CD8-positive, alpha-beta memory T cell (primary cell): Measurements from ENCODE around the gene KLF12. TPM values are rescaled to one million over a fixed set of nuclear protein-coding genes. Genes with fewer than 3 reads are reported as not detected.

ENCODE experiments used
- CTCF ChIA-PET: fragments of 350-600 bp; sonication (Branson Sonifier 250); formaldehyde crosslinking; loops from one replicate; lab custom pipeline; 2021; ENCODE audit warnings: antibody characterized with exemption; lab: Charles Lee
- POLR2A ChIA-PET: fragments of 350-600 bp; sonication (Branson Sonifier 250); formaldehyde crosslinking; loops from one replicate; lab custom pipeline; 2021; ENCODE audit warnings: antibody characterized with exemption; lab: Charles Lee
- DNase-seq, 5 donors: peaks; one replicate each; pipeline versions ENCODE4 v3.0.0 to v3.0.0-alpha.2; 2020 to 2022; ENCODE audit warnings: mixed read lengths in 1 of 5
- H3K27ac ChIP-seq: one replicate; pipeline ENCODE4 v1.7.0; 2013; ENCODE audit warnings: low read depth, mild to moderate bottlenecking, low read length, moderate library complexity
- H3K27me3 ChIP-seq: 2 replicates; pipeline ENCODE4 v1.7.0; 2013; ENCODE audit warnings: low read length, mild to moderate bottlenecking; ENCODE audit not compliant: insufficient read depth, poor library complexity, severe bottlenecking
- H3K36me3 ChIP-seq: 2 replicates; pipeline ENCODE4 v1.7.0; 2013; ENCODE audit warnings: mild to moderate bottlenecking, low read length, moderate library complexity; ENCODE audit not compliant: insufficient read depth
- H3K4me1 ChIP-seq: 2 replicates; pipeline ENCODE4 v1.7.0; 2013; ENCODE audit warnings: mild to moderate bottlenecking, low read length, moderate library complexity; ENCODE audit not compliant: insufficient read depth
- H3K4me3 ChIP-seq: 2 replicates; pipeline ENCODE4 v1.7.0; 2013; ENCODE audit warnings: mild to moderate bottlenecking, low read length
- H3K9me3 ChIP-seq: 2 replicates; pipeline ENCODE4 v1.7.0; 2013; ENCODE audit warnings: mild to moderate bottlenecking, low read length
- H3K27ac Mint-ChIP-seq, 8 donors: one replicate each; pipeline ENCODE4 v1.8.0; 2020 to 2021; ENCODE audit warnings: mixed read lengths in 8 of 8, mild to moderate bottlenecking in 6 of 8, inconsistent platforms in 3 of 8, moderate library complexity in 3 of 8
- H3K27me3 Mint-ChIP-seq, 2 donors: one replicate each; pipeline ENCODE4 v1.8.0; 2020 to 2021; ENCODE audit warnings: mixed read lengths in 2 of 2, mild to moderate bottlenecking in 1 of 2, moderate library complexity in 1 of 2
- H3K36me3 Mint-ChIP-seq, 3 donors: one replicate each; pipeline ENCODE4 v1.8.0; 2020 to 2021; ENCODE audit warnings: mixed read lengths in 3 of 3, inconsistent platforms in 1 of 3, mild to moderate bottlenecking in 1 of 3
- H3K4me1 Mint-ChIP-seq, 3 donors: one replicate each; pipeline ENCODE4 v1.8.0; 2020 to 2021; ENCODE audit warnings: mixed read lengths in 3 of 3, inconsistent platforms in 1 of 3, mild to moderate bottlenecking in 1 of 3
- H3K4me3 Mint-ChIP-seq, 7 donors: one replicate each; pipeline ENCODE4 v1.8.0; 2020 to 2021; ENCODE audit warnings: mixed read lengths in 7 of 7, mild to moderate bottlenecking in 6 of 7, moderate library complexity in 4 of 7, inconsistent platforms in 2 of 7
- H3K9me3 Mint-ChIP-seq, 5 donors: one replicate each; pipeline ENCODE4 v1.8.0; 2020 to 2022; ENCODE audit warnings: mixed read lengths in 5 of 5, mild to moderate bottlenecking in 3 of 5, moderate library complexity in 2 of 5, inconsistent platforms in 1 of 5
- polyA plus RNA-seq: library from polyadenylated mRNA; unstranded; fragments of 300-500 nt; fragmentation: Illumina TruSeq; gene quantifications from one replicate; pipeline ENCODE4 v1.2.3, GENCODE V29; 2021
- total RNA-seq, 2 experiments: library from RNA; stranded (reverse); gene quantifications; one replicate each; pipeline ENCODE4 v1.2.3, GENCODE V29; 2021

KLF12 gene
- total and polyA plus RNA-seq, 3 experiments from 2014 or later: 28.6 to 33.6 (median 29.1) TPM

DNA sequence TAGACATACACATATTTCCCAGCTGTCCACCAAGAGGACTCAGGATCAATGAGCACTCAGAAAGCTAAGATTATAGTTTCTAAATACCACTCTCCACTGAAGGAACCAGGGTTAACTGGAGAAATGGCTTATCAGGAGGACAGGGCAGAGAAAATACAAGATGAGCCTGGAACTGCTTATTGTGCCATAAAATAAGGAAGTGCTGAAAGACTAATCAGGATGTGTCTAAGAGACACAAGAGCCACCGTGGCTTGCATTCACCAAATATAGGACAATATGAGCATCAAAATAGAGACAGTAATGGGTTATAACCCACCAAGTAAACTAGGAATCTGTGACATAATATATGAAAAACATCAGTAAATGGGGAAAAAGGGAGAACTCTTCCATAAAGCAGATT, 32.8 kb downstream of the KLF12 start:
- peaks cover 72 to 98% (median 93%) of the 10 kb centered on the region in 3 donors for H3K4me1 Mint-ChIP-seq
- peaks cover 0 to 10% (median 8%) of the 10 kb centered on the region in 3 donors for H3K36me3 Mint-ChIP-seq
- no peaks in the 10 kb centered on the region for H3K9me3 ChIP-seq
- H3K27ac ChIP-seq: no peak overlapping the region
- CTCF ChIA-PET: interaction anchor here (1.6 kb wide), 1 partner anchor 135 kb away, joined by 3 read pairs; no protein-coding TSS in a partner anchor
- peaks cover 57% of the 10 kb centered on the region for H3K4me1 ChIP-seq
- H3K27me3 ChIP-seq: no peaks in the 10 kb centered on the region
- peak overlapping the region in 3 of 7 donors; percentile 1 to 43 (median 20) for H3K4me3 Mint-ChIP-seq
- H3K27ac Mint-ChIP-seq: peak overlapping the region in 3 of 8 donors; percentile 12 to 67 (median 44)
- H3K36me3 ChIP-seq: no peaks in the 10 kb centered on the region
- H3K9me3 Mint-ChIP-seq: no peaks in the 10 kb centered on the region
- H3K4me3 ChIP-seq: no peak overlapping the region
- POLR2A ChIA-PET: no interaction called here
- H3K27me3 Mint-ChIP-seq: no peaks in the 10 kb centered on the region
- no peak for DNase-seq

DNA sequence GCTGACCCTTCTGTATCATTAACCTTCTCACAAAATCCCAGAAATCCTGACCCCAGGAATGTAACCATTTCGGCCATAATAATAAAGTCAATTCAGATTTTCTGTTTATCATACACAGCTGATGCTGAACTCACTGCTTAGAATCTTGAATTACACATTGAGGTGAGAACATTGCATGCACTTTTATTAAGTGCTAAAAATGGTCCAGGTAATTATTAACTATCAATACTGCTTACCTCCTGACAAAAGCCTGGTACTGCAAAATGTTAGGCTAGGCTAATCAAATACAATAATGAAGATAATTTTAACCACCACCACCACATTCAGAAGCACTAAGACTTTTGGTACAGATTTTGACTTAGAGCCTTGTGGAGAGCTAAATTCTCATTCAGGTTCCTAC, 36.1 kb downstream of the KLF12 start:
- Mint-ChIP-seq H3K4me3 (no peak overlapping the region), H3K4me1 (peaks cover 67 to 91% (median 85%) of the 10 kb centered on the region in 3 donors), H3K36me3 (peaks cover 0 to 9% (median 8%) of the 10 kb centered on the region in 3 donors), H3K9me3 (no peaks in the 10 kb centered on the region), H3K27ac (peak overlapping the region in 2 of 8 donors; percentile 29 to 53), H3K27me3 (no peaks in the 10 kb centered on the region)
- ChIA-PET CTCF (interaction anchor here (0.7 kb wide), 1 partner anchor 14 kb away, joined by 3 read pairs; no protein-coding TSS in a partner anchor), POLR2A (interaction anchor here (0.6 kb wide), 1 partner anchor 9 kb away, joined by 3 read pairs; no protein-coding TSS in a partner anchor)
- DNase-seq: no peak
- H3K4me3 ChIP-seq: no peak overlapping the region
- no peaks in the 10 kb centered on the region for H3K36me3 ChIP-seq
- no peak overlapping the region for H3K27ac ChIP-seq
- no peaks in the 10 kb centered on the region for H3K27me3 ChIP-seq
- H3K9me3 ChIP-seq: no peaks in the 10 kb centered on the region
- peaks cover 59% of the 10 kb centered on the region for H3K4me1 ChIP-seq

DNA sequence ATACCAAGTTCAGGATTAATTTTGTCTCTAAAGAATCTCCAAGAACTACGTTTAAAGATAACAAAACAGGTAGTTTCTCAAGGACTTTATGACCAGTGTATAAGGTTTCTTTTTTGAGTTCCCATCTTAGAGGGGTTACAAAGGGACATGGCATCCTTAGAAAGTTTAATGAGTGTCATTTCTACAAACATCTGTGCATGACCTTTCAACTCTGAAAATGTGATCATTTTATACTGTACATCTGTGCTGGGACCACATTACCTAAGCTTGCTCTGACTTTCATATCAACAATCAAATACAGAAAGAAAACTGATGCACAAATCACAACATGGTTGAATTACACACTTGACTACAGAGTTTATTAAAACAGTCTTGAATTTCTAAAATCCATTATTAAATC, 37.1 kb downstream of the KLF12 start:
- ChIA-PET CTCF (no interaction called here), POLR2A (no interaction called here)
- H3K4me3 Mint-ChIP-seq: no peak overlapping the region
- H3K27ac ChIP-seq: no peak overlapping the region
- no peaks in the 10 kb centered on the region for H3K27me3 Mint-ChIP-seq
- no peaks in the 10 kb centered on the region for H3K9me3 ChIP-seq
- H3K27ac Mint-ChIP-seq: peak overlapping the region in 3 of 8 donors; percentile 10 to 46 (median 39)
- peaks cover 71 to 91% (median 85%) of the 10 kb centered on the region in 3 donors for H3K4me1 Mint-ChIP-seq
- peaks cover 0 to 7% (median 4%) of the 10 kb centered on the region in 3 donors for H3K36me3 Mint-ChIP-seq
- no peaks in the 10 kb centered on the region for H3K36me3 ChIP-seq
- H3K9me3 Mint-ChIP-seq: no peaks in the 10 kb centered on the region
- peaks cover 68% of the 10 kb centered on the region for H3K4me1 ChIP-seq
- DNase-seq: no peak
- no peak overlapping the region for H3K4me3 ChIP-seq
- H3K27me3 ChIP-seq: no peaks in the 10 kb centered on the region

DNA sequence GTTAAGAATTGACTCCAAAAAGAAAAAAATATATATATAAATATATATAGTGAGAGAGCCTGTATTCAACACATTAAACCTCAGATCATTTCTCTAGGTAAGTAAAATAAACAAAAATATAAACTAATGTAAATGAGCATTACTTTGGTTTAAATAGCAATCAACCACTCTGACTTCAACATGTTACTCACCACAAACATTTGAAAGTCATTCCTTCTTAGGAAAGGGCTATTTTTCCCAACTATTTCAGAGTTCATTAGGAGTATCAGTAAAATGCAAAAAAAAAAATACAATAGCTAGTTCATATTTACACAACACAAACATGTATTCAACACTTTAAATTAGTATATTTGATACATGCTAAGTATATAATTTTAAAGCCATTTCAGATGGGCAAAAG, 40.5 kb downstream of the KLF12 start:
- CTCF ChIA-PET: interaction anchor here (1.3 to 1.7 kb wide), 3 partner anchors 16 to 194 kb away, joined by 3 to 4 read pairs (median 3); no protein-coding TSS in a partner anchor

DNA sequence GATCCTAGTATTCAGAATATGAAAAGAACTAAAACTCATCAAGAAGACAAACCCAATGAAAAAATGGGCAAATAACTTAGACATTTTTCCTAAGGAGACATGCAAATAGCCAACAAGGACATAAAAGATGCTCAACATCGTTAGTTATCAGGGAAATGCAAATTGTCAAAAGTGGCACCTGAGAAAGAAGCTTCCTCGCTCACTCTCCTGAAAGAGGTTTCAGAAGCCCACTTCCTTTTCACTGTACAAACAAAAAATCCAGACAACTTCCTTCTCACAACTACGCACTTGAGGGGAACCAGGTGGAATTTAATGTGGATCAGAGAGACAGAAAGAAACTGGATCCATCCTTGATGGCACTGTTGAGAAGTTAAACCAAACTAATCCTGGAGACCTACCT, 41.5 kb downstream of the KLF12 start:
- peaks cover 76% of the 10 kb centered on the region for H3K4me1 ChIP-seq
- peaks cover 76 to 90% (median 90%) of the 10 kb centered on the region in 3 donors for H3K4me1 Mint-ChIP-seq
- ChIA-PET POLR2A (interaction anchor here (0.6 kb wide), 1 partner anchor 13 kb away, joined by 3 read pairs; no protein-coding TSS in a partner anchor), CTCF (interaction anchor here (1.4 to 1.7 kb wide), 2 partner anchors 17 to 195 kb away, joined by 3 read pairs; no protein-coding TSS in a partner anchor)
- no peaks in the 10 kb centered on the region for H3K27me3 ChIP-seq
- H3K27me3 Mint-ChIP-seq: no peaks in the 10 kb centered on the region
- no peaks in the 10 kb centered on the region for H3K36me3 Mint-ChIP-seq
- H3K9me3 ChIP-seq: no peaks in the 10 kb centered on the region
- H3K4me3 ChIP-seq: no peak overlapping the region
- no peak overlapping the region for H3K27ac ChIP-seq
- no peak for DNase-seq
- peak overlapping the region; percentile 80 to 95 (median 86) for H3K27ac Mint-ChIP-seq
- no peaks in the 10 kb centered on the region for H3K36me3 ChIP-seq
- peak overlapping the region in 6 of 7 donors; percentile 42 to 71 (median 61) for H3K4me3 Mint-ChIP-seq
- no peaks in the 10 kb centered on the region for H3K9me3 Mint-ChIP-seq

More for the DNA sequence above, 40.5 kb downstream of the KLF12 start:
- no peak for DNase-seq
- Mint-ChIP-seq H3K27me3 (no peaks in the 10 kb centered on the region), H3K27ac (no peak overlapping the region), H3K4me1 (peaks cover 72 to 90% (median 87%) of the 10 kb centered on the region in 3 donors), H3K36me3 (peaks cover 0 to 1% (median 0%) of the 10 kb centered on the region in 3 donors), H3K4me3 (no peak overlapping the region), H3K9me3 (no peaks in the 10 kb centered on the region)
- Histone ChIP-seq H3K36me3 (no peaks in the 10 kb centered on the region), H3K4me1 (peaks cover 75% of the 10 kb centered on the region), H3K27me3 (no peaks in the 10 kb centered on the region), H3K4me3 (no peak overlapping the region), H3K9me3 (no peaks in the 10 kb centered on the region), H3K27ac (no peak overlapping the region)
- POLR2A ChIA-PET: no interaction called here

DNA sequence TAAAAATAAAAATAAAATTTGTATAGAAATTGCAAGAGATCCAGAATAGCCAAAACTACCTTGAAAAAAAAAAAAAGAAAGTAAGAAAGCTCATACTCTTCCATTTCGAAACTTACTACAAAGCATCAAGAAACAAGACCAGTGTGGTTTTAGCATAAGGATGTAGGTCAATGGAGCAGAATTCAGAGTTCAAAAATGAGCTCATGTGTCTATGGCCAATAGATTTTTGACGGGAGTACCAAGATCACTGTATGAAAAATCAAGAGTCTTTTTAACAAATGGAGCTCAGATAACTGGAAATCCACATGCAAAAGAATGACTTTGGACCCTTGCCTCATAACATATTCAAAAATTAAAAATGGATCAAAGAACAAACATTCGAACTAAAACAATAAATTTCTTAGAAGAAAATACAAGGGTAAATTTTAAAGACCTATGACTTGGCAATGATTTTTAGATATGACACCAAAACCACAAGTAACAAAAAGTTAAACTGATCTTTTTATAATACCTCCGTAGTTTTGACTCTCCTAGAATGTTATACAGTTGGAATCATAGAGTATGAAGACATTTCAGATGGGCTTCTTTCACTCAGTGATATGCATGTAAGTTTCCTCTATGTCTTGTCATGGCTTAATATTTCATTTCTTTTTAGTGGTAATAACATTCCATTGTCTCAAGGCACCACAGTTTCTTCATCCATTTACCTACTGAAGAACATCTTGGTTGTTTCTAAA, 43.2 kb downstream of the KLF12 start:
- CTCF ChIA-PET: interaction anchor here (0.8 to 1.1 kb wide), 2 partner anchors 29 to 105 kb away, joined by 3 to 4 read pairs; no protein-coding TSS in a partner anchor

DNA sequence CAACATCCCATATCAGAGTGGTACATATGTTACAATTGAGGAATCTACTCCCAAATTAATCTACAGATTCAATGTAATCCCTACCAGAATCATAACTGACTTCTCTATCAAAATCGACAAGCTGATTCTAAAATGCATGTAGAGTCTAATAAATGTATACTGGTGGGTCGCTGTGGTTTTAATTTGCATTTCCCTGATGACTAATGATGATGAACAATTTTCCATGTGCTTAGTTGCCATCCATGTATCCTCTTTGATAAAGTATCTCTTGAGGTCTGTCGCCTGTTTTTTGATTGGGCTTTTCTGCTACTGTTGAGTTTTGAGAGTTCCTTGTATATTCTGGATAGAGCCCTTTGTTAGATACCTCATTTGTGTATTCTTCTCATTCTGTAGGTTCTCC, 43.8 kb downstream of the KLF12 start:
- no peaks in the 10 kb centered on the region for H3K36me3 ChIP-seq
- Mint-ChIP-seq H3K36me3 (peaks cover 3 to 9% (median 3%) of the 10 kb centered on the region in 3 donors), H3K4me3 (peak overlapping the region; percentile 7 to 71 (median 66)), H3K9me3 (no peaks in the 10 kb centered on the region), H3K4me1 (peaks cover 72 to 85% (median 83%) of the 10 kb centered on the region in 3 donors), H3K27me3 (no peaks in the 10 kb centered on the region), H3K27ac (peak overlapping the region in 7 of 8 donors; percentile 57 to 92 (median 87))
- ChIA-PET POLR2A (interaction anchor here (1.2 to 1.6 kb wide), 3 partner anchors 28 to 197 kb away, joined by 4 to 6 read pairs (median 5); partner anchors contain the start of gene KLF12), CTCF (interaction anchor here (0.8 to 1.1 kb wide), 2 partner anchors 28 to 105 kb away, joined by 3 to 4 read pairs; no protein-coding TSS in a partner anchor)
- H3K27ac ChIP-seq: no peak overlapping the region
- no peak for DNase-seq
- no peaks in the 10 kb centered on the region for H3K27me3 ChIP-seq
- no peak overlapping the region for H3K4me3 ChIP-seq
- H3K9me3 ChIP-seq: no peaks in the 10 kb centered on the region
- peaks cover 65% of the 10 kb centered on the region for H3K4me1 ChIP-seq

More for the DNA sequence above, 43.2 kb downstream of the KLF12 start:
- peaks cover 3 to 8% (median 3%) of the 10 kb centered on the region in 3 donors for H3K36me3 Mint-ChIP-seq
- Histone ChIP-seq H3K9me3 (no peaks in the 10 kb centered on the region), H3K4me1 (peaks cover 69% of the 10 kb centered on the region), H3K36me3 (no peaks in the 10 kb centered on the region), H3K27ac (no peak overlapping the region), H3K27me3 (no peaks in the 10 kb centered on the region), H3K4me3 (peak overlapping the region; percentile 13)
- H3K27me3 Mint-ChIP-seq: no peaks in the 10 kb centered on the region
- POLR2A ChIA-PET: interaction anchor here (1.2 to 1.6 kb wide), 3 partner anchors 29 to 196 kb away, joined by 4 to 6 read pairs (median 5); partner anchors contain the start of gene KLF12
- peak overlapping the region; percentile 15 to 71 (median 66) for H3K4me3 Mint-ChIP-seq
- no peaks in the 10 kb centered on the region for H3K9me3 Mint-ChIP-seq
- DNase-seq: peak in 1 of 5 donors; percentile 38
- H3K27ac Mint-ChIP-seq: peak overlapping the region; percentile 12 to 93 (median 80)
- peaks cover 75 to 89% (median 87%) of the 10 kb centered on the region in 3 donors for H3K4me1 Mint-ChIP-seq
